GM21447 (cell line): ENCODE measurements around the gene MTHFD2L.
"Not testable (repeated sequence)": the region's sequence is repeated elsewhere in the genome, so short reads cannot be mapped to it uniquely, and the experiment has no call there.

Experiments used
- ATAC-seq: cut with Tn5 transposase; IDR thresholded peaks from one replicate; pipeline ENCODE4 v1.9.1; 2021; ENCODE audit not compliant: unreplicated experiment

Gene MTHFD2L

GRCh38 chr4:74181219-74181618 is 23.3 kb downstream of the MTHFD2L start:
- ATAC-seq: no peak

GRCh38 chr4:74188912-74189311 is 31.0 kb downstream of the MTHFD2L start:
- no peak for ATAC-seq

- ATAC-seq: peak; percentile 62
Measured at GRCh38 chr4:74189331-74190043, 31.6 kb downstream of the MTHFD2L start.

GRCh38 chr4:74190332-74190731 is 32.4 kb downstream of the MTHFD2L start:
- no peak for ATAC-seq

- ATAC-seq: no peak
Measured at GRCh38 chr4:74190919-74191397, 33.0 kb downstream of the MTHFD2L start.

GRCh38 chr4:74197080-74197479 is 39.2 kb downstream of the MTHFD2L start:
- peak; percentile 72 for ATAC-seq

GRCh38 chr4:74202062-74202586 is 44.2 kb downstream of the MTHFD2L start:
- ATAC-seq: no peak

- ATAC-seq: no peak
Measured at GRCh38 chr4:74203467-74203866, 45.5 kb downstream of the MTHFD2L start.

- no peak for ATAC-seq
Measured at GRCh38 chr4:74205046-74205445, 47.1 kb downstream of the MTHFD2L start.

- ATAC-seq: no peak
Measured at GRCh38 chr4:74205559-74205958, 47.6 kb downstream of the MTHFD2L start.

- peak; percentile 86 for ATAC-seq
Measured at GRCh38 chr4:74206088-74206825, 48.3 kb downstream of the MTHFD2L start.

- not testable (repeated sequence) for ATAC-seq
Measured at GRCh38 chr4:74214457-74215159, 56.7 kb downstream of the MTHFD2L start.

GRCh38 chr4:74215236-74215635 is 57.3 kb downstream of the MTHFD2L start:
- ATAC-seq: not testable (repeated sequence)

- no peak for ATAC-seq
Measured at GRCh38 chr4:74217365-74217764, 59.4 kb downstream of the MTHFD2L start.

- no peak for ATAC-seq
Measured at GRCh38 chr4:74218201-74218600, 60.3 kb downstream of the MTHFD2L start.

- no peak for ATAC-seq
Measured at GRCh38 chr4:74219240-74219639, 61.3 kb downstream of the MTHFD2L start.

- ATAC-seq: no peak
Measured at GRCh38 chr4:74223098-74223497, 65.2 kb downstream of the MTHFD2L start.

GRCh38 chr4:74223801-74224200 is 65.9 kb downstream of the MTHFD2L start:
- no peak for ATAC-seq

GRCh38 chr4:74228691-74229640 is 71.0 kb downstream of the MTHFD2L start:
- peak; percentile 74 for ATAC-seq

GRCh38 chr4:74230902-74231499 is 73.1 kb downstream of the MTHFD2L start:
- ATAC-seq: peak; percentile 65
